Lung (tissue), 12 donors: ENCODE results near the gene UBE2D1. TPM values are rescaled to one million over a fixed set of nuclear protein-coding genes. Genes with fewer than 3 reads are reported as not detected.
A peak's percentile ranks its signal among the peaks of the same experiment; 100 is the strongest.

Experiments used
- ATAC-seq: fragments of 200-7000 bp; cut with Tn5 transposase; one replicate; pipeline ENCODE4 v1.9.1; 2020; ENCODE audit warnings: moderate number of reproducible peaks; ENCODE audit not compliant: insufficient read depth, low FRiP score
- DNase-seq, 3 donors: peaks; one replicate each; pipeline ENCODE4 v3.0.0-alpha.2; 2013 to 2017
- H3K27ac ChIP-seq, 2 donors: one replicate each; pipeline ENCODE4 v1.5.1; 2013; ENCODE audit warnings: mild to moderate bottlenecking in 2 of 2, moderate library complexity in 2 of 2, control low read depth in 1 of 2, inconsistent platforms in 1 of 2, low read depth in 1 of 2, low read length in 1 of 2
- H3K27me3 ChIP-seq, 3 donors: one replicate each; pipeline ENCODE4 v1.5.1; 2013; ENCODE audit warnings: low read length in 2 of 3; ENCODE audit not compliant: control insufficient read depth in 3 of 3, insufficient read depth in 3 of 3
- H3K36me3 ChIP-seq, 4 donors: one replicate each; pipeline ENCODE4 v1.5.1; 2013; ENCODE audit warnings: low read length in 4 of 4, mild to moderate bottlenecking in 1 of 4, moderate library complexity in 1 of 4; ENCODE audit not compliant: control insufficient read depth in 4 of 4, insufficient read depth in 4 of 4
- H3K4me1 ChIP-seq, 5 donors: one replicate each; pipeline ENCODE4 v1.5.1; 2013; ENCODE audit warnings: low read length in 5 of 5, mild to moderate bottlenecking in 2 of 5, moderate library complexity in 1 of 5; ENCODE audit not compliant: control insufficient read depth in 5 of 5, insufficient read depth in 5 of 5
- H3K4me3 ChIP-seq: one replicate; pipeline ENCODE4 v1.5.1; 2013; ENCODE audit warnings: mild to moderate bottlenecking, control low read depth, moderate library complexity
- H3K9ac ChIP-seq, 2 donors: one replicate each; pipeline ENCODE4 v1.5.1; 2013; ENCODE audit warnings: low read length in 2 of 2, control low read depth in 1 of 2; ENCODE audit not compliant: insufficient read depth in 1 of 2
- H3K9me3 ChIP-seq, 4 donors: one replicate each; pipeline ENCODE4 v1.5.1; 2013; ENCODE audit warnings: low read length in 3 of 4, mild to moderate bottlenecking in 1 of 4, moderate library complexity in 1 of 4; ENCODE audit not compliant: control insufficient read depth in 4 of 4, insufficient read depth in 3 of 4
- CTCF ChIP-seq: IDR thresholded peaks from 2 replicates; pipeline ENCODE4 v1.5.1; 2012; ENCODE audit warnings: mild to moderate bottlenecking; ENCODE audit errors: control extremely low read depth, extremely low read depth
- WGBS, 2 donors: extraction: QIAGEN DNeasy Blood & Tissue Kit; methylation state at CpG; one replicate each; pipeline ENCODE4 v1.1.7; 2013; 5-methylcytosine and 5-hydroxymethylcytosine counted together
- polyA plus RNA-seq, 2 donors: library from polyadenylated mRNA; stranded (reverse); fragments of 200-250 nt; gene quantifications; one replicate each; pipeline ENCODE4 v1.2.1, GENCODE V29; 2013
- total RNA-seq, 2 donors: library from RNA; depleted of rRNA in 1 of 2; stranded (reverse); fragments of >200 nt in 1 of 2; gene quantifications; one replicate each; pipeline ENCODE4 v1.2.1, GENCODE V29; 2014 to 2021
- donor health status: control.
- donor health status: control.
- donor health status: Bipolar disorder and iron deficiency.
- donor health status: healthy.
- donor health status: DM: yes; HTN: yes; CAD: no.

The UBE2D1 gene
- total and polyA plus RNA-seq, 4 donors: 15.6 to 30.5 (median 21.0) TPM

DNA sequence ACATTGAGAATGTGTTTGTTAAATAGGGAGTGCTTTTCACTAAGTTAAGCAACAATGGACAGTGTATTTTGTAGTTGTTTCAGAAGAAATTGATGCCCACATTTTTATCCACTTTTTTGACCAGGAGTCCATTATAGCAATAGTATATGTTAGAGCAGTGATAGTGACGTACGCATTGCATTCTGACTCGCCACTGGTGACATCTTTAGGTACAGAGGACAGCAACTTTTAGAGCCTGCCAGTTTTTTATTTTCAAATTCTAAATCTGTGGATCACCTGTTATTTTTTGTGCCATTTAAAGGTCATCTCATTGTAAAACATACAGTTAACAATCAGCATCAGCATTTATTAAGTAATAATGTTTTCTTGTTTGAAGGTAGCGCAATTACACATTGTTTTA, 1.4 kb downstream of the UBE2D1 start:
- Histone ChIP-seq H3K9ac (no peak overlapping the region), H3K27me3 (no peaks in the 10 kb centered on the region), H3K4me3 (no peak overlapping the region), H3K4me1 (peaks cover 0 to 9% (median 3%) of the 10 kb centered on the region in 5 donors), H3K36me3 (no peaks in the 10 kb centered on the region), H3K9me3 (no peaks in the 10 kb centered on the region), H3K27ac (peak overlapping the region in 1 of 2 donors; percentile 86)
- 90 to 94% methylated on average over 4 of the region's 4 CpGs for WGBS, 2 donors
- no peak for DNase-seq
- no peak for ATAC-seq
- TF ChIP-seq CTCF: no peak

GRCh38 chr10:58341422-58341821, 6.6 kb downstream of the UBE2D1 start:
- H3K36me3 ChIP-seq: peaks cover 0 to under 1% (median 0%) of the 10 kb centered on the region in 4 donors

GRCh38 chr10:58341947-58342346, 7.1 kb downstream of the UBE2D1 start:
- 86 to 95% methylated on average over 1 of the region's 1 CpG for WGBS, 2 donors

More at GRCh38 chr10:58341422-58341821, 6.6 kb downstream of the UBE2D1 start:
- H3K4me1 ChIP-seq: peaks cover 0 to 14% (median 0%) of the 10 kb centered on the region in 5 donors
- no peaks in the 10 kb centered on the region for H3K9me3 ChIP-seq
- WGBS, 2 donors: 63 to 85% methylated on average over 4 of the region's 4 CpGs
- no peaks in the 10 kb centered on the region for H3K27me3 ChIP-seq
- TF ChIP-seq CTCF: no peak
- H3K9ac ChIP-seq: no peak overlapping the region
- H3K4me3 ChIP-seq: no peak overlapping the region
- no peak overlapping the region for H3K27ac ChIP-seq
- ATAC-seq (no peak), DNase-seq (no peak)

More at GRCh38 chr10:58341947-58342346, 7.1 kb downstream of the UBE2D1 start:
- no peak for TF ChIP-seq CTCF
- H3K9me3 ChIP-seq: no peaks in the 10 kb centered on the region
- H3K27me3 ChIP-seq: no peaks in the 10 kb centered on the region
- DNase-seq (no peak), ATAC-seq (no peak)
- H3K4me3 ChIP-seq: no peak overlapping the region
- no peak overlapping the region for H3K9ac ChIP-seq
- no peak overlapping the region for H3K27ac ChIP-seq
- H3K4me1 ChIP-seq: peaks cover 0 to 14% (median 0%) of the 10 kb centered on the region in 5 donors
- peaks cover 0 to 1% (median 0%) of the 10 kb centered on the region in 4 donors for H3K36me3 ChIP-seq
